HL-60/S4 (cell line): Measurements from ENCODE around the gene SLC24A2.
"Not testable (repeated sequence)": the region's sequence is repeated elsewhere in the genome, so short reads cannot be mapped to it uniquely, and the experiment has no call there.

Experiments used
- in situ Hi-C: fragments of 300-500 bp; cut with MboI; formaldehyde crosslinking; loops from 2 replicates; pipeline ENCODE4 v1.14.3; 2022; ENCODE audit warnings: low sequenced_read_pairs

Gene SLC24A2

DNA sequence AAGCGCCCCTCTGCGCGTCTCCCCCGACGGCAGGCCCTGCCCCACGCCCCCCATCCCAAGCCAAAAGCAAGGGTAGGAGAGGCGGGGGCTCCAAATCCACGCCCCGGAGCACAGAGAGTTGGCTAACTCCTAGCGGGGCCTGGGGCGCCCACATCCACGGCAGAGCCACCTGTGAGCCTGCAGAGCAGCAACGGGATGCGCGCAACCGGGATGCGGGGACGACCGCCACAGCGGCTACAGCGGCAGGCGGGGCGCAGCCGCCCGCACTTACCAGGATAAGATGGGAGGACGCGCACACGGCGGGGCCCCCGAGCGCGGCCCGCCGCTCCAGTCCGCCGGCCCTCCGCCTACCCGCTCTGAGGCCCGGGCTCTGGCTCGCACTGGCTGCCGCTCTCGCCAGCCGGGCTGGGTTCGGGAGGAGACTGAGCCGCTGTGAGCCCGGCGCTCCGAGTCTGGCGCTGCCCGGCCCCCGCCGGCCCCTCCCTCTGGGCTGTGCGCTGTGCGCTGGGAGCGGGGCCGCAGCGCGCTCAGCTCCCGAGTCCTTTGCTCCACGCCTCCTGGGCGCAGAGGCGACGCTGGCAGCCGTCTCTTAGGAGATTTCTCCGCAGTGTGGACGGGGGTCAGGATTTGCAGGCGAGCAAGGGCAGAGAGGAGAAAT is at the start of gene SLC24A2:
Gene SLC24A2, minus strand, starts transcription at position 424 of the 658 bp plus-strand sequence.
- in situ Hi-C loops: no loop called here

DNA sequence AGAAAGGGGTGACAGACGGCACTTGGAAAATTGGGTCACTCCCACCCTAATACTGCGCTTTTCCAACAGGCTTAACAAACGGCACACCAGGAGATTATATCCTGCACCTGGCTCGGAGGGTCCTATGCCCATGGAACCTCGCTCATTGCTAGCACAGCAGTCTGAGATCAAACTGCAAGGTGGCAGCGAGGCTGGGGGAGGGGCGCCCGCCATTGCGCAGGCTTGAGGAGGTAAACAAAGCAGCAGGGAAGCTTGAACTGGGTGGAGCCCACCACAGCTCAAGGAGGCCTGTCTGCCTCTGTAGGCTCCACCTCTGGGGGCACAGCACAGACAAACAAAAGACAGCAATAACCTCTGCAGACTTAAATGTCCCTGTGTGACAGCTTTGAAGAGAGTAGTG is 44.5 kb upstream of the SLC24A2 start:
- in situ Hi-C loops: not testable (repeated sequence)

DNA sequence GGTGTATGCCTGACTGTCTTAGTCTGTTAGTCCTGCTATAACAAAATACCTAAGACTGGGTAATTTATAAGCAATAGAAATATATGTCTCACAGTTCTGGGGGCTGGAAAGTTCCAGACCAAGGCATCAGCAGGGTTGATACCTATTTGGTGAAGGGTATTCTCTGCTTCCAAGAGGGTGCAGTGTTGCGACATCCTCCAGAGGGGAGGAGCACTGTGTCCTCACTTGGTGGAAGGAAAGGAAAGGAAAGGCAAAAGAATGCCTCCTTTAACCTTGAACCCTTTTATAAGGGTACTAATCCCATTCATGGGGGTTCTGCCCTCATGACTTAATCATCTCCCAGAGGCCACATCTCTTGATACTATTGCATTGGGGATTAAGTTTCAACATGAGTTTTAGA is 42.0 kb upstream of the SLC24A2 start:
- in situ Hi-C loops: no loop called here

DNA sequence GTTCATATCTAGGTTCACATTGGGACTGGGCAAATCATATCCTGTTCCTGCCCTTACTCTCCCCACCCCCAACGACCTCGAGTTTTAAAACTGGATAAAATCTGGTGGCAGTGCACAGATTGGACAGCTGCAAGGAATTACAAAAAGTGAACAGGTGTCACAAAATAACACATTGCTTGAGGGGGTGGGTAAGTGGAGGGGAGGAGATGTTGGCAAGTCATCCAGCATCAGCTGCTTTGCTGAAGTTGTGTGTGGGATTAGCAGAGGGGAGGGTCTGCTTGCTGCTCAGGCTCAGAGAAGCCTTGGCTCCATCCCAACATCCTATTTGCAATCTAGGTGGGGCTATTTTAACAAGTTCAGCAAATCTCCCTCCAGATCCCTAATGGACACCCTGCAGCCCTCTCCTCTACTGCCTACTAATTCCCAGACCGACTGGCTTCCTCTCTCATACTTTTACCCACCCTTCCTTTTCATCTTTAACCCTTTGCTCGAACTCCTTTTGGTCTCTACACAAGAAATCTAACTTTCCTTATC is 39.8 kb upstream of the SLC24A2 start:
- in situ Hi-C loops: no loop called here

DNA sequence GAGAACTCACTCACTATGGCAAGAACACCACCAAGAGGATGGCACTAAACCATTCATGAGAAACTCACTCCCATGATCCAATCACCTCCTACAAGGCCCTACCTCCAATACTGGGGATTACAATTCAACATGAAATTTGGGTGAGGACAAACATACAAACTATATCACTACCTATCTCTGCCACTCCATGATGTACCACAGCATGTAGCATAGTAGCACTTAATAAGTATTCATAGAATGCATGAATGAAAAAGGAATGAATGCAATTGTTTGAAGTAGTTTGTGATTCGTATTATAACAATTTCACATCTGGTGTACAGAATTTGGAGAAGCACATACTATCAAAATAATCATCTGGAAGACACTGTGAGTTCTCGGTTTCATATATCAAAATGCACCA is 27.9 kb upstream of the SLC24A2 start:
- in situ Hi-C loops: no loop called here

DNA sequence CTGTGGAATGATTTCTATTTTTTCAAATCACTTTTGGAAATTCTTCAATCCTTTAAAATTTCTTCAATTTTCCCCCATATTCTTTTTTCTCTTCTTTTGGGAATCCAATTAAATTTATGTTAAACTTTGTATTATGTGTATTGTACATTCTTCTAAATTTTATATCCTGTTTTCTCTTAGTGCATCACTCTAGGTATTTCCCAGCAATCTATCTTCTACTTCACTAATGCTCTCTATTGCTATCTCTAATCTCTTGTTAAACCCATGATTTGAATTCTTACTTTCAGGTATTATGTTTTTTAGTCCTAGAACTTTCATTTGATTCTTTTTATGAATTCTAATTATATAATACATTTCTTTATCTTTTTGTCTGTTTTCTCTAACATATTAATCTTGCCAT is 23.4 kb upstream of the SLC24A2 start:
- in situ Hi-C loops: no loop called here

DNA sequence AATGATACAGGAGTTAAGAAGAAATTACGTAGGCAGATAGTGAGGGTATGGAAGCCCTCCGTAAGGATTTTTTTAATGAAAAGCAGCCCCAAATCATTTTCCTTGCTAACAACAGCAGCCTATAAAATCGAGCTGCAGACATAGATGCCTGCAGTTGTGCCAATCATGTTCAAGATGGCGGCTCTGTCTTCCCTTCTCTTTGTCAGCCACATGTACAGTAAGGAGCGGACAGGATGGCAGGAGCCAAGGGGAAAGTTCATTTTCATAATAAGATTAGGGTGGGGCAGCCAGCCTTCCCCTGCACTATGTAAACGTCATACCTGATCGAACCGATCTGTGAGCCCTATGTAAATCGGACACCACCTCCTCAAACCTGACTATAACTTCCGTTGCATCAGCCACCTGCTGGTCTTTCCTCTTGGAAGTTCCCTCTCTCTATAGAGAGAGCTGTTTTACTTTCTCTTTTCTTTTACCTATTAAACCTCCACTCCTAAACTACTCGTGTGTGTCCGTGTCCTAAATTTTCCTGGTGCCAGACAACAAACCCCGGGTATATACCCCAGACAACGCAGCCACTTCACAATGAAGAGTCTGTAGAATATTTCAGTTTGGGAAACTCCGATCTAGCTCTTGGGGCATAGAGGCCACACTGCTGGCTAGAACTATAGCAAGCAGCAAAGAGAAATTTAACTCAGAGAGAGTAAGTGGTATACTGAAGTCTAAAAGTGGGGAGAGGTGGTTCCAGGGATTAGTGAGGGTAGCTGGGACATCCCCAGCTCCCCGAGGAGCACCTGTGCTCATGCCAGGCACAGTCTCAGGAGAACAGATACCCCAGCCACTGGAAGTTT is 20.8 kb upstream of the SLC24A2 start:
- in situ Hi-C loops: no loop called here

DNA sequence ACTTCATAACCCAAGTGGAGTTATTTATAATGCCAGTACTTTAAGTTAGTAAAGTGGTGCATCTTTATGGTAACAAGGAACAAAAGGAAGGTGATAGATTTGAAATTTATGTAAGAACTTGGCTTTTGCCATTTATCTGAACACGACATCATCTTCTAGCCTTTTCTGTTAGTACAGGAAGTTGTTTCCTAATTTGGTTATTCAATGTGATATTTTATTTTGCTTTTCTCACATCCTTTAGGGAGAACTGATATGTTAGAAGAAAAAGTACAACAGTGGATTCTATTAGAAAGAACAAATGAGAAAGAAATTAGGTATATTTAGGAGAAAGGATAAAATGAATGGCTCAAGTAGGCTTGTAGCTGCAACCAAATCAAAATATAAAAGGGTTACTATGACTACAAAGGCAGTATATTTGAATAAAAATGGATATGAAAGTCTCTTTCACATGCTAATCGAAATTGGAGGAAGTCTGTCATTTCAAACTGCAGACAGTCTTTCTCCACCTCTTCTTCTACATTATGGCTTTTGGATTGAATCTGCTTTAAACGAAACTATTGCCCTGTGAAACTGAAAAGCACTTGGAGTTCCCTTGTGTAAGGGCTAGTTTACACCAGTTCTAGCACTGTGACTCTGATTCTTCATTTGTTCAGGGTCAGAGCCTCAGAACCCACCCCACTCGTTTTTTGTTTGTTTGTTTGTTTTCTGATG is 18.5 kb upstream of the SLC24A2 start:
- in situ Hi-C loops: no loop called here

DNA sequence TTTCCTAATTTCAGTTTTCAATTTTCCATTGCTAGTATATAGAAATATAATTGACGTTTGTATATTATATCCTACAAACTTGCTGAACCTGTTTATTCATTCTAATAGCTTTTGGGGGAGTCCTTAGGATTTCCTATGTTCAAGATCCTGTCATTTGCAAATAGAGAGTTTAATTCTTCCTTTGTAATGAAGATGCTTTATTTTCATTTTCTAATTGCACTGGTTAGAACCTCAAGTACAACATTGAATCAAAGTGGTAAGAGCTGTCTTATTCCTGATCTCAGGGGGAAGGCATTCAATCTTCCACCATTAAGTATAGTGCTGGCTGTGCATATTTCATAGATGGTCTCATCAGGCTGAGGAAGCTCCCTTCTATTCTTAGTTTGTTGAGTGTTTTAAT is 15.6 kb upstream of the SLC24A2 start:
- in situ Hi-C loops: no loop called here

DNA sequence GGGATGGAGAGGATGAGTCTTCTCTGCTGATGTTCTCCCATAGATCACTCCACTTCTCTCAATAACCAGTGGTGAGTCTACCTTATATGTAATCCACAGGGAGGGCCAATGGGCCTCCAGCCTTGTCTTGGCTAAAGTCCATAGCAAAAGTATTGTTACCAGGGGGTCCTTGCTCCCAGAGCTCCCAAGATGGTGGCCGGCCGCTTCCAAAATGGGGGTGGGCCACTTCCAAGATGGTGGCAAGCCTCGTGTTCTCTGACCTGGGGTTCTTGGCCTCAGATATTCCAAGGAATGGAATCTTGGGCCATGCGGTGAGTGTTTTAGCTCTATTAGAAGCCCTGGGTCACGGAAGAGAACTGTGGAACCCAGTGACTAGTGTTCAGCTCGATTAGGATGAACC is 12.0 kb upstream of the SLC24A2 start:
- in situ Hi-C loops: no loop called here

DNA sequence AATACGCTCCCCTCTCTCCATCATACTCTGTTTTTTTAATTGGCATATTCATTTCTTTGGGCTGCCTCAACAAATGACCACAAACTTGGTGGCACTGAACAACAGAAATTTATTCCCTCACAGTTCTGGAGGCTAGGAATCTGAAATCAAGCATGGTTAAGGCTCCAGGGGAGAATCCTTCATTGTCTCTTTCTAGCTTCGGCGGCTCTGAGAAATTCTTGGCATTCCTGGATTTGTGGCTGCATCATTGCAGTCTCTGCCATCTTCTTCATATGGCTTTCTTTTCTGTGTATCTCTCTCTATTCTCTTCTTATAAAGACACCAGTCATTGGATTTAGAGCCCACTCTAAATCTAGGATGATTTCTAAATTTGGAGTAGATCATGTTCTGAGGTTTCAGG is 10.9 kb upstream of the SLC24A2 start:
- in situ Hi-C loops: no loop called here

DNA sequence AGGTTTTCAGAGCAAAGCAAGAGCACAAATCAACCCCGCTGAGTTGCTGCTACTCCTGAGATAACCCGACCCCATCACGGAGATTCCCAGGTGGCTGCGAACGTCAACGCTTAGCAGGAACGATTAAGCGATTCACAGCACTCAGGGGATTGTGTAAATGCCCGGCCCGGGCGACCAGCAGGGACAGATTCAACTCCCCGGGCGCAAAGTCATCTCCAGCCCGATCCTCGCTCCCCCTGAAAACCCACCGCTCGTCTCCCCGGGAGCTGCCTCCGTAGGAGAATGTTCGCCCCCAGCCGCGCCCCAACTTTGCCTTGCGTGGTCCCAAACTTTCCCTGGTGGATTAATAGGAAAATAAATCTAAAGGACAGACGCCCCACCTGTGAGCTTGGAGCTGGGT is 685 bp downstream of the SLC24A2 start:
- in situ Hi-C loops: no loop called here

DNA sequence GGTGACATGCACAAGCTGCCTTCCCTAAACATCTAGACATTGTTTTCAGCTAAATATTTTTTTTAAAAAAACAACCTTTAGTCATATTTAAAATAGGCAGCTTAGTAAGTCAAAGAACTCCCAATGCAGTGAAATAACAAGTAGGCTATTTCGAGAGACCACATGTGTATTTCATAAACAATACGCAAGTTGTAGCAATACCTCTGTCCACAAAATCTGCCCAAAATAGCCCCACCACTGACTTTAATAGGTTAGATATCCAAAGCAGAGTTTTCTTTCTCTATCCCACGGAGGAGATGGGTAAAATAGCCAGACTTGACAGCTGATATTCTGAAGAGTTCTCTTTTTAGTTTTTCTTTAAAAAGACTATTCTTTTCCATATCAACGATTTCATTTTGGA is 1.2 kb downstream of the SLC24A2 start:
- in situ Hi-C loops: no loop called here

DNA sequence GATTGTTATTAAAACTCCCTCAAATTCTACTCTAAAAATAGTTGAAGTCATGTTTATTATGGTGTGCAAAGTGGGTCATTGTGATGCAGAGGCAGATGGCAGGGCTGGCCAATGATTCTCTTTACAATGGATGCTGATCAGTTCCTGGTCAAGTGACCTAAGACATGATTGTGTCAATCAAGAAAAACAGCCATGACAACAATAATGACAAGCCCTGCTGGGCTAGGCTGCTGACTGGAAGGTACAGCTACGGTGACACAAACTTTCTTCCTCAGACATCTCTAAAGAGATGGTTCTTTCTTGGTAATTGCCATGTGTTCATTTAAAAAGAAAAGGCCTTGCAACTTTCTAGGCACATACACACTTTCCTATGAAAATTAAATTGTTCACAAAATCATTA is 3.6 kb downstream of the SLC24A2 start:
- in situ Hi-C loops: no loop called here

DNA sequence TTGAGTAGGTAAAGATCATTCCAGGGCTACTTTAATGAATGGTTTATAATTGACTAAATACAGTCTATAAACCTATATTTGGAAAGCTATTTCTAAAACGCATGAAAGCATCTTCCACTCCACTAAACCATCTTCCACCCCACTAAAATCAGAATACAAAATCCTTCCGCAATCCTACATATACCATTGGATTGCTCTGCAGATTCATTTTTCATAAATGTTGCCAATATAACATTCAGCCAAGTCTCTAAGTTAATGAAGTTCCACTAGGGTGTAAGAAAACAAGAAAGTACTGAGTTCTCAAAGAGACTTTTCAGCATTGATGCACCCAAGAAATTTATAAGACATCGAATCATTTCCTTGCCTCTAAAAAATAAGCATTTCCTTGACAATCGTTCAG is 4.7 kb downstream of the SLC24A2 start:
- in situ Hi-C loops: no loop called here

DNA sequence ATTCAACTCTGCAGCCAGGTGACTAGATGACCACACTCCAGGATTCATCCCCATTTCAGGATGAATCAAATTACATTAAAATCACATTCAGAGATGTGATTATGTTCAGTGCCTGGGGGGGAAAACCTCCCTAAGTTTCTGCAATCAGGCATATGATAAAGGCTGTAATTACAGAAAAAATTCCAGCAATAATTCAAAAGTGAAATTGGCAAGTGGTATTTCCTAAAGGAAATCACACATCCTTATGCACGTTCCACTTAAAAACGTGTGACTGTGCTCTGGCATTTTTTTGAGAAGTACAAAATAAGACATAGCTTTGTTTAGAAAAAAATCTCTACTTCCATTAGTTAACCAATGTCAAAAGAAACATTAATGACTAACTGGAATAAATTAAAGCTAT is 5.3 kb downstream of the SLC24A2 start:
- in situ Hi-C loops: no loop called here

DNA sequence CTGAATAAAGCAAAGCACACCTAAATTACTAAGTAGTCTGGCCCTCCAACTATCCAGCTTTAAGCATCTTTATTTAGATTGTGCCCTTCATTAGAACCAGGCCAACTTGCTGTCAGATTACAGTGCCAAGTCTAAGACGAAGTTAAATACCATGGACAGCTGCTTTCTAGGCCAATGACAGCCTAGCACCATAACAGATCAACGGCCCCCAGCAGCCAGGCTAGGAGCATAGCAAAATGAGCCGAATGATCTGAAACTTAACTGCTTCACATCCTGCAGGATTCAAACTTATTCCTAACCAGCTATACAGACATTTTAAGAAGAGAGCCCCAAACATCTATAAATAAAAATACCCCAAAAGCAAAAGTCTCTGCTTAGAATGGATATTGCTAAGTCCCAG is 6.8 kb downstream of the SLC24A2 start:
- in situ Hi-C loops: no loop called here

DNA sequence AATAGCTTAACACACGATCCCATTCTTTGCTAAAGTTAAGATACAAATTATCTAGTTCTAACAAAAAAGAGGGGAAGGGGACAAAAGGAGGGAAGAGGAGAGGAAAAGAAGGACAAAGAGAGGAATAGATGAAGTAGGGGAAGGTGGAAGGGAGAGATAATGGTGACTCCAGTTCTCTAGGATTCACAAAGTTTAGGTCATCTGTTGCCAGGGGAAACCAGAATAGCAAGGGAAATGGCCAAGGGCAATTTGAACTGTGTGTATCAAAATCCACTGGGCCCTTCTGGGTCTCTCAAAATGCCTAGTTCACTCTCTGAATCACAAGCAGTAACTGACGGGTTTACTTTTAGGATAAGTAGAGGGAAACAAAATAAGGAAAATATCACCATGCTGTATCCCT is 7.6 kb downstream of the SLC24A2 start:
- in situ Hi-C loops: no loop called here

DNA sequence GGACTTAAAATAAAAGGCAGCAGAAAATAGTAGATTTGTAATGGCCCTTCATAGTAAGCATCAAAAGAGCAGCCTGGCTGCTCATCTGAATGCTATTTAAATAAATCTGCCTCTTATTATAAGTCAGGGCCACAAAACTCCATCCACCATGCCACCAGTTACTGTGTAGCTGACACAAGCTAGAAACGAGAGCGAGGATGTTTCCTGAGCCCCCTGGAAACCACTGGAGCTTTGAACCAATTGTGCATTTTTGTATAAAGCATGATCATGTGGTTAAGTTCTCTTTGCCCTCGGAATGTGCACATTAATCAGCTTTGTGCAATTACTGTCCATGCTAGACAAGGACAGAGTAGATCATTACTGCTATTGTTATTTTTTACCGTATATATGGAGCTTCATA is 17.4 kb downstream of the SLC24A2 start:
- in situ Hi-C loops: no loop called here

DNA sequence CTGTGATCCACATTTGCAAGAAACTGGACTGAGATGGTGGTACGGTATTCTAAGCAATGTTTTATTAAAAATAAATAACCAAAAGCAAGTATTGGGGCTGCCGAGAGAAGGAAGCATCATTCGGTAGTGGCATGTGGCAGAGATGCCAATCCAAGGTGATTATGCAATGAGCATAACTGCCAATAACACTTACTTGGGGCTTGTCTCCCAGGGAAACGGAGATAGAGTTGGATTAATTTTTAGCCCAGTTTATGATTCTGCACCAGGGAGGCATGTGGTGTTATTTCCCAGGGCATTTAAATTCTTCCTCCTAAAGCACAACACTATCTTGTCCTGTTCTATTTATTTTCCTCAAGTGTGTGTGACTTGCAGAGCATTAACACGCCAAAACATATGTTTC is 17.9 kb downstream of the SLC24A2 start:
- in situ Hi-C loops: no loop called here

DNA sequence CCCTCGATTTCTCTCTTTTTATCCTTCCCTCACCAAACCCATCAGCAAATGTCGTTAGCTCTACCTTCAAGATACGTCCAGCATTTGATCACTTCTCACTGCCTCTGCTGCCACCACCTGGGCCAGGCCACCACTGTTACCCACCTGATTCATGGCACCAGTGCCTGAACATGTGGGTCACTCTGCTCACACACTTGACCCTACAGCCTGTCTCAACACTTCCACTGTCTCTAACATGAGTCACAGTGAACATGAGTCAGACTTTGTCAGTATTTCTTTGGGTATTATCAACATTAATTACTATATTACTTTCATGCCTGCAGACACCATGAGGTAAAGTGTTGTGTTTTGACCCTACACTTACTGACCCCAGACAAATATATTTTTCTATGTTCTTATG is 19.6 kb downstream of the SLC24A2 start:
- in situ Hi-C loops: no loop called here

DNA sequence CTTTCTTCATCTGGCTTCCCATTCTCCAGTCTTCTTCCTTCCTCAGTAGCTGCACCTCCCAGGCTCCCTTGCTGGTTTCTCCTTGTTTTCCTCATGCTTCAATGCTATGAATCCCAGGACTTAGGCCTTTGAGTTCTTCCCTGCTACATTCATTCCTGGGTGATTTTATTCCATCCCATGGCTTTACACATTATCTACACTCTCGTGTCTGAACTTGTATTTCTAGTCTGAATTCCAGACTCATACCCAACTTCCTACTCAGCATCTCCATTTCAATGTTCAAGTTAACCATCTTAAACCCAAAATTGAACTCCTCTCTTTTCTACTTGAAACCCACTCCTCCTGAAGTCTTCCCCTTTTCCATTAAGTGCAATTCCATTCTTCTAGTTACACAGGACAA is 20.0 kb downstream of the SLC24A2 start:
- in situ Hi-C loops: no loop called here
